SK-N-SH (cell line): ENCODE data around the gene PPM1E. TPM values are rescaled to one million over a fixed set of nuclear protein-coding genes. Genes with fewer than 3 reads are reported as not detected.

ENCODE experiments used
- polyA plus RNA-seq, 3 experiments: library from polyadenylated mRNA; depleted of rRNA; stranded (reverse); fragments of >200 nt; gene quantifications; 2 replicates each; pipeline ENCODE4 v1.2.3, GENCODE V29; 2012
- small RNA-seq, 7 experiments: library from RNA; depleted of rRNA; stranded (forward); fragments of <200 nt; gene quantifications; one replicate each; pipeline ENCODE3, GENCODE V24; 2012

Gene PPM1E
- polyA plus RNA-seq, 1 of the 3 experiments (the other 2 are of a cell fraction): 0.08 TPM

Small RNA genes within 50 kb of the gene (small RNA-seq; reads per million reads assigned to genes)
- gene AC025521.1: 0 reads per million in 7 experiments
- gene RF00017: 0 reads per million in 7 experiments
- gene RNU6-518P: 0 reads per million in 7 experiments

Other genes starting within 250 kb of the PPM1E start
- gene MTMR4, start 241.2 kb upstream of the PPM1E start, polyA plus RNA-seq (2012; rRNA removed): 23.3 and 30.4 TPM in 2 replicates
- 0.02 TPM in 1 of 2 replicates, not detected in the other for gene TEX14, start 63.8 kb upstream of the PPM1E start, polyA plus RNA-seq (2012; rRNA removed)
- 36.1 and 38.7 TPM in 2 replicates for gene RAD51C, start 63.3 kb upstream of the PPM1E start, polyA plus RNA-seq (2012; rRNA removed)